Hepatic stellate cell (primary cell): ENCODE data around the gene MIPEP.
A peak's percentile ranks its signal among the peaks of the same experiment; 100 is the strongest.

Experiments
- DNase-seq: peaks from one replicate; pipeline ENCODE4 v3.0.0; 2011; ENCODE audit warnings: low spot score

The MIPEP gene

GRCh38 chr13:23715092-23715761 lies 174.0 kb downstream of the MIPEP start:
- DNase-seq: no peak

GRCh38 chr13:23714672-23715071 lies 174.5 kb downstream of the MIPEP start:
- DNase-seq: no peak

DNA sequence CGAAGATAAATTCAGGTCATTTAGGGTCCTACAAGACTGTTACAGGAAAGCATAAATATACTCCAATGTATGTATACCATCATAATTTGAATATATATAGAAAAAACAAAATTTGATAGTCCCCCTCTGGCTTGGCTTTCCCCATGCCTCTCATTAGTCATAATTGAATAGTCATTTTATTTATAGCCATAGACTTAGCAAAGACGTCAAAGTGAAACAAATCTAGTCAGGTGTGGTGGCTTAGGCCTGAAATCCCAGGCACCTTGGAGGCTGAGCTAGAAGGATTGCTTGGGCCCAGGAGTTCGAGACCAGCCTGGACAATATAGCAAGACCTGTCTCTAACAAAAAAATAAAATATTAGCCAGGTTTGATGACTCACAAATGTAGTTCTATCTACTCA lies 177.8 kb downstream of the MIPEP start:
- no peak for DNase-seq

GRCh38 chr13:23710366-23710765 lies 178.8 kb downstream of the MIPEP start:
- no peak for DNase-seq

GRCh38 chr13:23709536-23709935 lies 179.7 kb downstream of the MIPEP start:
- peak; percentile 50 for DNase-seq

- no peak for DNase-seq
Measured at GRCh38 chr13:23707674-23708073, 181.5 kb downstream of the MIPEP start.

- no peak for DNase-seq
Measured at GRCh38 chr13:23705583-23705982, 183.6 kb downstream of the MIPEP start.

GRCh38 chr13:23703246-23703860 lies 185.8 kb downstream of the MIPEP start:
- no peak for DNase-seq

DNA sequence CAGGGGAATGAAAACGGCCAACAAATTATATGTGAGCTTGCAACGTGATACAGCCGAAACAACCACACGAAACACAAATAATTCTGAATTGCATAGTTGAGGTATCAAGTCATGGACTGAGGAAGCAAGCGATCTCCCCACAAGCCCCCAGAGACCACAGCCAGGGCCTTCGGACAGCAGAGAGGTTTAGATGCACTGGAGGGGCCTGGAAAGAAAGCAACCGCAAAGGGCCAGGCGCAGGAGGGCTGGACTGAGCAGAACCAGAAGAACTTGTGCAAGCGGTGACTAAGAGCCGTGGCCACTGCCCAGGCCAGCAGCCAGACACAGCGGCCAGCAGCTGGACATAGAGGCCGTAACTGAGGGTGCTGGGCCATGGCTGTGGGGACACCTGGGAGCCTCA lies 187.6 kb downstream of the MIPEP start:
- peak; percentile 94 for DNase-seq

DNA sequence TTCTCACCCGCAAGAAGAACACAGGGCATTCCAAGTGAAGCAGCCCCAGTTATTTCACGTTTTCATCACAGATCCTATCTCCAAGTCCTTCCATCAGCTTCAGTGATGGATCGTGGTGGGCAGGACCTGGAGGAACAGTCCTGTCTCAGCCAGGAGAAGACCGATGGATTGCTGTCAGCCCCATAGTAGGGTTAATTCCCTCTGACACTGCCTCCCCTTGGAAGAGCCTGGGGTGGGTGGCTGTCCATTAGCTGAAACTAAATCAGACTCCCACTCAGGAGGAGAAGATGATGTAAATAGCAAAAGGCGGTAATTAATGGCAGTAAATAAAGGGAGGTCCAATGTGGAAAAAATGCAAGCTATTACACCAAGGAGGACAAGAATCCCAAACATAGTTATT lies 188.0 kb downstream of the MIPEP start:
- DNase-seq: no peak

GRCh38 chr13:23699271-23699670 lies 189.9 kb downstream of the MIPEP start:
- no peak for DNase-seq

DNA sequence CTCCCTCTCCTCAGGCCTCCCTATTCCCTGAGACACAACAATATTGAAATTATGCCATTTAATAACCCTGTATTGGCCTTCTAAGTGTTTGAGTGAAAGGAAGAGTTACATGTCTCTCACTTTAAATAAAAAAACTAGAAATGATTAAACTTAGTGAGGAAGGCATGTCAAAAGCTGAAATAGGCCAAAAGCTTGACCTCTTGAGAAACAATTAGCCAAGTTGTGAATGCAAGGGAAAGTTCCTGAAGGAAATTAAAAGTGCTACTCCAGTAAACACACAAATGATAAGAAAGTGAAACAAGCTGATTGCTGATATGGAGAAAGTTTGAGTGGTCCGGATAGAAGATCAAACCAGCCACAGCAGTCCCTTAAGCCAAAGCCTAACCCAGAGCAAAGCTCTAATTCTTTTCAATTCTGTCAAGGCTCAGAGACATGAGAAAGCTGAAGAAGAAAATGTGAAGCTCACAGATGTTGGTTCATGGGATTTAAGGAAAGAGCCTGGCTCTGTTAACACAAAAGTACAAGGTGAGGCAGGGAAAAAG lies 191.4 kb downstream of the MIPEP start:
- DNase-seq: no peak

DNA sequence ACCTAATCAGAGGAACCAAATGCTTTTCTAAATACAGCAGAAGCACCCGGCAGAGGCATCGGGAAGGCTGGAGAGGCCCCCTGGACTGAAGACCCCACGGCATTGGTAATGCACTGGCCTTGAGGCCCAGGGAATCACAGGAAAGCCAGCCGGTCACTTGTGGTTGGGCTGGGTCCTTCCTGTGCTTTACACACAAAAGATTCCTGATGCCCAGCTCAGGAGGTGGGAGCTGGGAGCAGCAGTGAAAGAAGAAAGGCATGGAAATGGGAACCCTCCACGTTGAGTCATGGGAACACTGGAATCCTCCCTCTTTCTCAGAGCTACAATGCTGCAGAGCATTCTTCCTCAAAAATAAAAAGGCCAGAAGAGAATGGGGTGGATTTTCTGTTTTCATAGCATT lies 192.6 kb downstream of the MIPEP start:
- peak; percentile 68 for DNase-seq

DNA sequence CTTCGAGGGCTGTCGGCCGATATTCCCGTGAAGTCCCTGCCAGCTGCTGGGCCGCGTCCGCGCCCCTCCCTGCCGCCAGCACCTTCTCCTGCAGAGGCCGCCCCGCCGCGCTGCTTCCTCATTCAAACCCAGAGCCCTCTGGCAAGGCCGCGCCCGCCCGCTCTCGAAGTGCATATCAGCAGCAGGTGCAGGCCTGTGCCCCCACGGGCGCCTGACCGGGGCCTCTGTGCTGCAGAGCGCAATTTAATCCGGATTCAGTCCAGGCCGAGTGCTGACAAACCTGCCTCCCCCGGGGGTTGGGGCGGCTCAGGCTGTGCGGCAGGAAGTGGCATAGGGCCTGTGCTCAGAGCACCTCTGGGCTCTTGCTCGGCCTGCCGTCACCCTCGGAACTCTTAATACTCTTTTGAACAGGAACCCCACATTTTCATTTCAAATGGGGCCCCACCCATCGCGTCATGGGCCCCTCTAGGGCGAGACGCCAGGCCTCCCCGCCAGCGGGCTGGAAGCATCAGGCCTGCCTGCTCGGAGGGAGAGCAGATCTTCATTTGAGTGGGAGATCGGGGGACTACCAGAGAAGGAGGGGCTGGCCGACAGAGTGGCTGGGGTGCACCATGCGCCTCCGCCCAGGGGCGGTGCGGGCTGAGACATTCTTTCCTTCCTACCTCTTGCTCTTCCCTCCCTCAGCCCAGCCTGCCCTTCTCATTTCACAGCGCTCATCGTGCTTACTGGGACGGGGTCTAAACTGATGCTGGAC lies 193.3 kb downstream of the MIPEP start:
- no peak for DNase-seq

DNA sequence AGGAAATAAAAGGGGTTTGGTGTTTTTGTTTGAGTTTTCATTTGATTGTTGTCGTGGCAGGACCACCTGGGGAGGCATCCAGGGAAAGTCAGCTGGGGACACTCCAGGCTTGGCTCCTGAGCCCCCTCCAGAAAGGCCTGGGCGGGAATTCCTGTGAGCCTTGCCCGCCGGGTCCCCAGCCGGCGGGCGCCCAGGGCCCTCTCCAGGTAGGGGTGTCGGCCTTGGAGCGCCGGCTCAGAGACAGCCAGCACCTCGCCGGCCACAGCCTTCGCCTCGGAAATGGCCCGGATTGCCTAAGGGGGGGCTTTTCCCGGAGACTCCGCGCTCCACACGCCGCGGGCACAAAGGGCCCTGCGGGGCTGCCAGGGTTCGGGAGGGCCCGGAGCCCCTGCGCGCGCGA lies 194.0 kb downstream of the MIPEP start:
- no peak for DNase-seq

DNA sequence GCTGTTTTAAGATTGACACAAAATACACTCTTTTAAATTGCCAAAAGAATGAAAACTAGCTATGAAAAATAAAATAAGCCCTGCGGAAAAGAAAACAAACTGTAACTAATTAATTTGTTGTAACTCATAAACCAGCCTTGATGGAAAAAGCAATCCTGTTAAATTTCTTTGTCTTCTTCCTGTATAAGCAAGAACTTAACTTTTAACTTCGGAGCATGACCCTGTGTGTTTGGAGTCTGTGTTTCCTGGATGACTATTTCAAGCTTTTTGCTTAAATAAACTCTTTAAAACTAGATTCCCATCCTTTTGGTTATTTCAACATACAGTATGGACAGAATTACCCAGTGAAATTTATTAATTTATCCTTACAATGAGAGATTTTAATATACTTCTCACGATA lies 196.4 kb downstream of the MIPEP start:
- no peak for DNase-seq

DNA sequence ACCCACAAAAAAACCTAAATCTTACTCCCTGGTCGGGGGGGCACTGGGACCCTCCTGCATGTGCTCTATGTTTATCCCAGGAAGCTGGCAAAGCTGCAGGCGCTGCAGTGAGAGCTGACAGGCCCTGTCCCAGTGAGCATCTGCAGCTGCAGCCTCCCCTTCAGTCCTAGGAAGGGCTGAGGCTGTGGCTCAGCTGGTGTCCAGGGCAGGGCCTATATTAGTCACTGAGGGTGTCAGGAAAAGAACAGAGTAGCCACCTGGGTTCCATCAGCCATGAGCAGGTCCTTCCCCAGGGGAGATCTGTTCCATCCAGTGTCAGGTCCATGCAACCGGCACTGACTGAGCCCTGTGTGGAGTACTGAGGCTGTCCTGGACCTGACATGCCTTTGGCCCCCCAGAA lies 198.5 kb downstream of the MIPEP start:
- DNase-seq: no peak

- no peak for DNase-seq
Measured at GRCh38 chr13:23688336-23688735, 200.9 kb downstream of the MIPEP start.

- DNase-seq: no peak
Measured at GRCh38 chr13:23687614-23688013, 201.6 kb downstream of the MIPEP start.

DNA sequence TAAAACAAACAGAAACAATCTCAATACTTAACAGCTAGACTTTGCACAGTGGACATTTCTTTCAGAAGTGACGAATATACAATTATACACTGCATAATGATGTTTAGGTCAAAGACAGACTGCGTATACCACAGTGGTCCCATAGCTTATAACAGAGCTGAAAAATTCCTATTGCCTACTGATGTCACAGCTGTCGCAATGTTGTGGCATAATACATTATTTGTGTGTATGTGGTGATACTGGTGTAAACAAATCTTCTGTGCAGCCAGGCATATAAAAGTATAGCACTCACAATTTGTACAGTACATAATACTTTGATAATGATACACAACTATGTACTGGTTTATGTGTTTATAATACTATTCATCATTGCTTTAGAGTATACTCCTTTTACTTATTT lies 202.3 kb downstream of the MIPEP start:
- DNase-seq: no peak

- DNase-seq: no peak
Measured at GRCh38 chr13:23685416-23685815, 203.8 kb downstream of the MIPEP start.

GRCh38 chr13:23684647-23685046 lies 204.6 kb downstream of the MIPEP start:
- no peak for DNase-seq

- no peak for DNase-seq
Measured at GRCh38 chr13:23683084-23683483, 206.1 kb downstream of the MIPEP start.
